SK-N-SH (cell line): ENCODE measurements around the gene GUCA1C. TPM values are rescaled to one million over a fixed set of nuclear protein-coding genes. Genes with fewer than 3 reads are reported as not detected.

Experiments used
- CTCF ChIA-PET: fragments of 300-600, 350-600 bp; formaldehyde crosslinking; extraction: SDS; loops from one replicate; lab custom pipeline; 2021; lab: Yijun Ruan, JAX
- POLR2A ChIA-PET: fragments of 350-600 bp; sonication (Branson Sonifier 250); formaldehyde crosslinking; extraction: SDS; loops from one replicate; lab custom pipeline; 2020; ENCODE audit warnings: antibody characterized with exemption, inconsistent platforms; lab: Yijun Ruan, JAX
- DNase-seq: peaks from one replicate; pipeline ENCODE4 v3.0.0; 2012
- H2AFZ ChIP-seq: fragments of 200-600 bp; sonication (generic); 2 replicates; pipeline ENCODE4 v1.8.1; 2016; ENCODE audit warnings: antibody characterized with exemption, mild to moderate bottlenecking, low read depth
- H3F3A ChIP-seq: fragments of 200-600 bp; sonication (generic); replicated peaks from 2 replicates; pipeline ENCODE3; 2016; ENCODE audit warnings: antibody characterized with exemption, mild to moderate bottlenecking; ENCODE audit not compliant: insufficient read depth
- H3K27ac ChIP-seq, 2 experiments: fragments of 200-500 bp in 1 of 2; fragments of 200-600 bp in 1 of 2; sonication (Bioruptor generic) in 1 of 2; sonication (generic), shearing (Covaris generic) in 1 of 2; 2 replicates each; pipeline versions ENCODE4 v1.5.1 to v1.6.1; 2014 to 2016; ENCODE audit warnings: low read depth in 2 of 2, inconsistent platforms in 1 of 2, low read length in 1 of 2, mild to moderate bottlenecking in 1 of 2, mixed read lengths in 1 of 2
- H3K27me3 ChIP-seq: fragments of 200-600 bp; sonication (generic), shearing (Covaris generic); 2 replicates; pipeline ENCODE4 v1.6.1; 2016; ENCODE audit warnings: mixed run types; ENCODE audit not compliant: insufficient read depth
- H3K36me3 ChIP-seq, 2 experiments: fragments of 200-500 bp in 1 of 2; fragments of 200-600 bp in 1 of 2; sonication (Bioruptor generic) in 1 of 2; sonication (generic) in 1 of 2; replicated peaks in 1 of 2; 2 replicates each; pipeline versions ENCODE3 to v1.5.1; 2014 to 2016; ENCODE audit warnings: low read length in 1 of 2, mild to moderate bottlenecking in 1 of 2; ENCODE audit not compliant: insufficient read depth in 2 of 2, control insufficient read depth in 1 of 2
- H3K4me1 ChIP-seq, 2 experiments: fragments of 200-500 bp in 1 of 2; fragments of 200-600 bp in 1 of 2; sonication (Bioruptor generic) in 1 of 2; sonication (generic), shearing (Covaris generic) in 1 of 2; 2 replicates each; pipeline versions ENCODE4 v1.5.1 to v1.6.1; 2014 to 2016; ENCODE audit warnings: low read depth in 1 of 2, low read length in 1 of 2, mixed run types in 1 of 2; ENCODE audit not compliant: insufficient read depth in 2 of 2, control insufficient read depth in 1 of 2
- H3K4me2 ChIP-seq: fragments of 200-600 bp; sonication (generic), shearing (Covaris generic); 2 replicates; pipeline ENCODE4 v1.6.1; 2017; ENCODE audit warnings: mixed run types
- H3K4me3 ChIP-seq, 2 experiments: fragments of 200-500 bp in 1 of 2; fragments of 200-600 bp in 1 of 2; sonication (Bioruptor generic) in 1 of 2; sonication (generic), shearing (Covaris generic) in 1 of 2; 2 replicates each; pipeline versions ENCODE4 v1.5.1 to v1.8.1; 2014 to 2016; ENCODE audit warnings: low read depth in 2 of 2, inconsistent platforms in 1 of 2, low read length in 1 of 2, mild to moderate bottlenecking in 1 of 2, mixed read lengths in 1 of 2, moderate library complexity in 1 of 2
- H3K79me2 ChIP-seq: fragments of 200-600 bp; sonication (generic); 2 replicates; pipeline ENCODE4 v1.8.1; 2017; ENCODE audit warnings: mild to moderate bottlenecking; ENCODE audit not compliant: insufficient read depth
- H3K9ac ChIP-seq: fragments of 200-600 bp; sonication (generic); 2 replicates; pipeline ENCODE4 v1.6.1; 2017; ENCODE audit warnings: mixed run types
- H3K9me2 ChIP-seq: fragments of 200-600 bp; sonication (generic); 2 replicates; pipeline ENCODE4 v1.6.1; 2017; ENCODE audit warnings: mixed run types
- H3K9me3 ChIP-seq: fragments of 200-600 bp; sonication (generic); 2 replicates; pipeline ENCODE4 v1.6.1; 2017; ENCODE audit warnings: mixed run types, mild to moderate bottlenecking, moderate library complexity
- H4K20me1 ChIP-seq: fragments of 200-600 bp; sonication (generic); 2 replicates; pipeline ENCODE4 v1.6.1; 2017; ENCODE audit warnings: mild to moderate bottlenecking, mixed run types; ENCODE audit not compliant: insufficient read depth
- CHD2 ChIP-seq: fragments of 150-350 bp; IDR thresholded peaks from 2 replicates; pipeline ENCODE4 v1.6.1; 2018; ENCODE audit warnings: low read length; ENCODE audit not compliant: partially characterized antibody
- EP300 ChIP-seq, 2 experiments: IDR thresholded peaks; 2 replicates each; pipeline versions ENCODE4 v1.4.0 to v1.6.1; 2012; ENCODE audit warnings: borderline replicate concordance in 1 of 2, low read depth in 1 of 2, low read length in 1 of 2
- FOSL2 ChIP-seq: IDR thresholded peaks from 2 replicates; pipeline ENCODE4 v1.4.0; 2012; ENCODE audit warnings: low read depth, mild to moderate bottlenecking, moderate library complexity, borderline replicate concordance
- FOXM1 ChIP-seq: IDR thresholded peaks from 2 replicates; pipeline ENCODE4 v1.4.0; 2012; ENCODE audit warnings: low read depth, mild to moderate bottlenecking
- GABPA ChIP-seq: IDR thresholded peaks from 2 replicates; pipeline ENCODE4 v1.4.0; 2012; ENCODE audit warnings: low read depth, mild to moderate bottlenecking
- GATA2 ChIP-seq: sonication (generic); formaldehyde crosslinking; IDR thresholded peaks from 2 replicates; pipeline ENCODE4 v1.5.0; 2020; ENCODE audit warnings: mild to moderate bottlenecking, missing genetic modification reagents
- IRF3 ChIP-seq: fragments of 150-350 bp; IDR thresholded peaks from 2 replicates; pipeline ENCODE4 v1.6.1; 2016; ENCODE audit warnings: mild to moderate bottlenecking, low read depth, low read length
- JUND ChIP-seq: IDR thresholded peaks from 2 replicates; pipeline ENCODE4 v1.4.0; 2012
- MEF2A ChIP-seq: IDR thresholded peaks from 2 replicates; pipeline ENCODE4 v1.4.0; 2012; ENCODE audit warnings: low read depth, borderline replicate concordance
- MXI1 ChIP-seq: IDR thresholded peaks from 2 replicates; pipeline ENCODE4 v1.6.1; 2012; ENCODE audit warnings: mild to moderate bottlenecking, low read depth, low read length, improper control_type of control experiment
- NRF1 ChIP-seq: IDR thresholded peaks from 2 replicates; pipeline ENCODE4 v1.6.1; 2012; ENCODE audit warnings: low read depth, mild to moderate bottlenecking, low read length
- PBX3 ChIP-seq: IDR thresholded peaks from 2 replicates; pipeline ENCODE4; 2012
- RAD21 ChIP-seq: IDR thresholded peaks from 2 replicates; pipeline ENCODE4 v1.6.1; 2012; ENCODE audit warnings: mild to moderate bottlenecking, low read length
- RCOR1 ChIP-seq: fragments of 150-350 bp; IDR thresholded peaks from 2 replicates; pipeline ENCODE4 v1.6.1; 2017; ENCODE audit warnings: antibody characterized with exemption, low read length
- RFX5 ChIP-seq: IDR thresholded peaks from 2 replicates; pipeline ENCODE4 v1.6.1; 2012; ENCODE audit warnings: mild to moderate bottlenecking, improper control_type of control experiment, low read length
- RXRA ChIP-seq: IDR thresholded peaks from 2 replicates; pipeline ENCODE4 v1.4.0; 2012; ENCODE audit warnings: low read depth, mild to moderate bottlenecking, borderline replicate concordance
- SIN3A ChIP-seq: IDR thresholded peaks from 2 replicates; pipeline ENCODE4 v1.6.1; 2012; ENCODE audit warnings: low read depth, mild to moderate bottlenecking, low read length, moderate library complexity, borderline replicate concordance
- SMC3 ChIP-seq: IDR thresholded peaks from 2 replicates; pipeline ENCODE4 v1.6.1; 2012; ENCODE audit warnings: low read depth, low read length, improper control_type of control experiment
- USF1 ChIP-seq: IDR thresholded peaks from 2 replicates; pipeline ENCODE4 v1.4.0; 2012; ENCODE audit warnings: low read depth, borderline replicate concordance
- USF2 ChIP-seq: fragments of 150-350 bp; IDR thresholded peaks from 2 replicates; pipeline ENCODE4 v1.6.1; 2017; ENCODE audit warnings: antibody characterized with exemption, low read length, low read depth, borderline replicate concordance
- YY1 ChIP-seq: IDR thresholded peaks from 2 replicates; pipeline ENCODE4 v1.4.0; 2012; ENCODE audit warnings: low read depth, mild to moderate bottlenecking
- WGBS: methylation state at CpG from one replicate; pipeline ENCODE4 v1.1.6; 2017; ENCODE audit warnings: low lambda C conversion rate; 5-methylcytosine and 5-hydroxymethylcytosine counted together
- polyA plus RNA-seq, 3 experiments: library from polyadenylated mRNA; depleted of rRNA; stranded (reverse); fragments of >200 nt; gene quantifications; 2 replicates each; pipeline ENCODE4 v1.2.3, GENCODE V29; 2012
- TF ChIP-seq, protein P1 (sequence below): IDR thresholded peaks from 2 replicates; pipeline ENCODE4 v1.4.0; 2012; ENCODE audit warnings: low read depth, borderline replicate concordance

The GUCA1C gene
- polyA plus RNA-seq, 1 of the 3 experiments (the other 2 are of a cell fraction), result not detected

DNA sequence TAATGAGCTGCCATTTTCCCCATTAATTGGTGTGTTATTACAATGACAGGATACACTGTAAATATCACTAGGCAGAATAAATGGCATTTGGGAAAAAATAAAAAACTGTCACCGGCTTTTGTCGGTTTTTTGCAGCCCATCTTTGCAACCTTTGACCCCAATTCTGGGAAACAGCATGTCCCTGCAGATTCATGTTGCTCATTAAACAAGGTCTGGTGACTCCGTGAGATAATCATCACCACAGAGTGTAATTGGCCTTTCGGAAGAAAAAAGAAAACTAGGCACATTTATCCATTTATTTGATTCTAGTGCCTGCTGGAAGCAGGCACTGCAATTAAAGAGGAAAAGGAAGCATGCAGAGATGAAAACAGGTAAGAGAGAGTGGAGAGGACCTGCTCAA, 66.6 kb downstream of the GUCA1C start (continued):
- TF ChIP-seq RCOR1 (peak; percentile 25; the same call in 1 of the 2 replicates), GATA2 (CRISPR knock-in tag) (peak; percentile 90), YY1 (no peak), MXI1 (peak; percentile 38; the same call in 1 of the 2 replicates), RAD21 (0 out of 2 replicates have a peak, but pooled peaks have one; percentile 5), CHD2 (no peak), RFX5 (no peak), EP300 (IDR thresholded peaks at IDR 0.05; ENCODE audit: borderline replicate concordance in 1 of 2, low read depth in 1 of 2, low read length in 1 of 2) (peak in 1 of 2 experiments; percentile 73; a peak in 2 of 4 replicates), SMC3 (no peak), FOSL2 (no peak), FOXM1 (no peak), IRF3 (no peak), JUND (no peak), SIN3A (no peak), PBX3 (no peak), NRF1 (no peak), GABPA (no peak)
- TF ChIP-seq, protein P1, sequence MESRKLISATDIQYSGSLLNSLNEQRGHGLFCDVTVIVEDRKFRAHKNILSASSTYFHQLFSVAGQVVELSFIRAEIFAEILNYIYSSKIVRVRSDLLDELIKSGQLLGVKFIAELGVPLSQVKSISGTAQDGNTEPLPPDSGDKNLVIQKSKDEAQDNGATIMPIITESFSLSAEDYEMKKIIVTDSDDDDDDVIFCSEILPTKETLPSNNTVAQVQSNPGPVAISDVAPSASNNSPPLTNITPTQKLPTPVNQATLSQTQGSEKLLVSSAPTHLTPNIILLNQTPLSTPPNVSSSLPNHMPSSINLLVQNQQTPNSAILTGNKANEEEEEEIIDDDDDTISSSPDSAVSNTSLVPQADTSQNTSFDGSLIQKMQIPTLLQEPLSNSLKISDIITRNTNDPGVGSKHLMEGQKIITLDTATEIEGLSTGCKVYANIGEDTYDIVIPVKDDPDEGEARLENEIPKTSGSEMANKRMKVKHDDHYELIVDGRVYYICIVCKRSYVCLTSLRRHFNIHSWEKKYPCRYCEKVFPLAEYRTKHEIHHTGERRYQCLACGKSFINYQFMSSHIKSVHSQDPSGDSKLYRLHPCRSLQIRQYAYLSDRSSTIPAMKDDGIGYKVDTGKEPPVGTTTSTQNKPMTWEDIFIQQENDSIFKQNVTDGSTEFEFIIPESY, result no peak

- ChIA-PET CTCF (interaction anchor here (0.6 kb wide), 1 partner anchor 189 kb away, joined by 3 read pairs; no protein-coding TSS in a partner anchor), POLR2A (no interaction called here)
- Histone ChIP-seq H3K9me2 (no peaks in the 10 kb centered on the region), H3F3A (no peaks in the 10 kb centered on the region), H3K36me3 (no peaks in the 10 kb centered on the region), H3K4me2 (no peak overlapping the region), H3K27me3 (no peaks in the 10 kb centered on the region), H3K9me3 (no peaks in the 10 kb centered on the region), H3K4me1 (no peaks in the 10 kb centered on the region; a peak in 1 of 4 replicates), H3K9ac (no peak overlapping the region), H2AFZ (no peak overlapping the region), H3K27ac (no peak overlapping the region), H3K4me3 (no peak overlapping the region), H3K79me2 (no peaks in the 10 kb centered on the region), H4K20me1 (no peaks in the 10 kb centered on the region)
- 35% methylated on average over 1 of the region's 1 CpG for WGBS
- no peak for TF ChIP-seq RXRA
- TF ChIP-seq GABPA, result no peak
- TF ChIP-seq USF1, result no peak
- TF ChIP-seq JUND, result no peak
- TF ChIP-seq MEF2A, result no peak
- TF ChIP-seq USF2, result no peak
- DNase-seq, result no peak
These were observed 70.3 kb downstream of the GUCA1C start for GRCh38 chr3:108883373-108883772.
